CD4-positive, alpha-beta T cell (primary cell): Measurements from ENCODE around the gene OTUD4. TPM values are rescaled to one million over a fixed set of nuclear protein-coding genes. Genes with fewer than 3 reads are reported as not detected.

Experiments used
- ATAC-seq: fragments of 200-7000 bp; cut with Tn5 transposase; one replicate; pipeline ENCODE4 v1.10.0; 2022; ENCODE audit warnings: mild to moderate bottlenecking; ENCODE audit not compliant: poor library complexity
- CTCF ChIA-PET: fragments of 350-600 bp; sonication (Branson Sonifier 250); formaldehyde crosslinking; loops from one replicate; lab custom pipeline; 2021; ENCODE audit warnings: antibody characterized with exemption, inconsistent platforms; lab: Charles Lee
- POLR2A ChIA-PET: fragments of 350-600 bp; sonication (Branson Sonifier 250); formaldehyde crosslinking; loops from one replicate; lab custom pipeline; 2021; ENCODE audit warnings: antibody characterized with exemption, inconsistent platforms; lab: Charles Lee
- DNase-seq, 14 experiments: peaks; one replicate each; pipeline ENCODE4 v3.0.0-alpha.2; 2013 to 2020; ENCODE audit warnings: mixed read lengths in 2 of 14
- H3K27ac ChIP-seq, 2 donors: one replicate each; pipeline versions ENCODE4 v1.5.1 to v1.7.0; 2013; ENCODE audit warnings: low read length in 2 of 2, low read depth in 1 of 2, mild to moderate bottlenecking in 1 of 2
- H3K27me3 ChIP-seq, 2 experiments: 1 replicate in 1 of 2; 2 replicates in 1 of 2; pipeline versions ENCODE4 v1.6.1 to v1.7.0; 2013; ENCODE audit warnings: low read length in 2 of 2, control low read depth in 1 of 2, mild to moderate bottlenecking in 1 of 2, moderate library complexity in 1 of 2; ENCODE audit not compliant: insufficient read depth in 2 of 2, control insufficient read depth in 1 of 2
- H3K36me3 ChIP-seq: one replicate; pipeline ENCODE4 v1.6.1; 2013; ENCODE audit warnings: low read length, control low read depth; ENCODE audit not compliant: insufficient read depth
- H3K4me1 ChIP-seq: one replicate; pipeline ENCODE4 v1.6.1; 2013; ENCODE audit warnings: low read length, control low read depth; ENCODE audit not compliant: insufficient read depth
- H3K4me3 ChIP-seq: one replicate; pipeline ENCODE4 v1.5.1; 2013; ENCODE audit warnings: mild to moderate bottlenecking, low read length, moderate library complexity
- H3K9me3 ChIP-seq, 2 experiments: 1 replicate in 1 of 2; 2 replicates in 1 of 2; pipeline versions ENCODE4 v1.6.1 to v1.7.0; 2013; ENCODE audit warnings: low read length in 2 of 2, mild to moderate bottlenecking in 2 of 2, control low read depth in 1 of 2, moderate library complexity in 1 of 2; ENCODE audit not compliant: control insufficient read depth in 1 of 2, insufficient read depth in 1 of 2
- H3K27ac Mint-ChIP-seq: one replicate; pipeline ENCODE4 v1.8.0; 2020; ENCODE audit warnings: mixed read lengths
- H3K27me3 Mint-ChIP-seq: one replicate; pipeline ENCODE4 v1.8.0; 2021; ENCODE audit warnings: mixed read lengths
- H3K36me3 Mint-ChIP-seq: one replicate; pipeline ENCODE4 v1.8.0; 2021; ENCODE audit warnings: low read depth, mixed read lengths
- H3K4me1 Mint-ChIP-seq: one replicate; pipeline ENCODE4 v1.8.0; 2021; ENCODE audit warnings: low read depth, mixed read lengths
- H3K4me3 Mint-ChIP-seq: one replicate; pipeline ENCODE4 v1.8.0; 2020; ENCODE audit warnings: mild to moderate bottlenecking, mixed read lengths
- H3K9me3 Mint-ChIP-seq: one replicate; pipeline ENCODE4 v1.8.0; 2020; ENCODE audit warnings: mixed read lengths
- intact Hi-C, 2 experiments: fragments of 100-400 bp; cut with DNase I in 1 of 2; cut with micrococcal nuclease in 1 of 2; formaldehyde crosslinking; loops; one replicate each; pipeline versions ENCODE4 v1.15.1 to v1.9.0; 2023 to 2025; cut with DNase I, micrococcal nuclease
- total RNA-seq, 174 experiments: library from RNA in 2 of 174; stranded (reverse) in 2 of 174; gene quantifications; one replicate each; pipeline ENCODE4 v1.2.3 and lab custom pipeline; 2021 to 2026
- TF ChIP-seq, protein P1 (sequence below): fragments of 200-600 bp; IDR thresholded peaks from one replicate; pipeline ENCODE4 v1.8.0; 2022; ENCODE audit warnings: antibody characterized with exemption, mild to moderate bottlenecking

Gene OTUD4
- total RNA-seq, 2 experiments from 2014 or later = 75.1 to 81.1 TPM

DNA sequence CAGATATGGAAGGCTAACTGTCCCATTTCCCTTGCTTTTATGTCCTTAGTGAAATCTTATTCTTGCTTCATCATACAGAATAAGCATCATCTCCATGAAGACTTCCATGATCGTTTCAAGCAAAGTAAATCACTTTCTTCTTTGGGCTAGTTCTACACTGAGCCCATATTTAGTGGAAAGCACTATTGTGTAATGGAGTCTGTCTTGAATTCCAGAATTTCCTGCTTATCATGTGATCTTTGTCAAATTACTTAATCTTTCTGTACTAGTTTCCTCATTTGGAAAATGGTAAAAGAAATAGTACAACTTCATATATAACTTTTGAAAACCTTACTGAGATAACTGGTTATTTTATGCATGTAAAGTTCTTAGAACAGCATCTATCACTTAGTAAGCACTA, 90.0 kb downstream of the OTUD4 start:
- H3K9me3 Mint-ChIP-seq = no peaks in the 10 kb centered on the region
- H3K4me1 Mint-ChIP-seq = peaks cover 59% of the 10 kb centered on the region
- H3K9me3 ChIP-seq = no peaks in the 10 kb centered on the region
- ATAC-seq = no peak
- H3K27me3 Mint-ChIP-seq = no peaks in the 10 kb centered on the region
- TF ChIP-seq, protein P1, sequence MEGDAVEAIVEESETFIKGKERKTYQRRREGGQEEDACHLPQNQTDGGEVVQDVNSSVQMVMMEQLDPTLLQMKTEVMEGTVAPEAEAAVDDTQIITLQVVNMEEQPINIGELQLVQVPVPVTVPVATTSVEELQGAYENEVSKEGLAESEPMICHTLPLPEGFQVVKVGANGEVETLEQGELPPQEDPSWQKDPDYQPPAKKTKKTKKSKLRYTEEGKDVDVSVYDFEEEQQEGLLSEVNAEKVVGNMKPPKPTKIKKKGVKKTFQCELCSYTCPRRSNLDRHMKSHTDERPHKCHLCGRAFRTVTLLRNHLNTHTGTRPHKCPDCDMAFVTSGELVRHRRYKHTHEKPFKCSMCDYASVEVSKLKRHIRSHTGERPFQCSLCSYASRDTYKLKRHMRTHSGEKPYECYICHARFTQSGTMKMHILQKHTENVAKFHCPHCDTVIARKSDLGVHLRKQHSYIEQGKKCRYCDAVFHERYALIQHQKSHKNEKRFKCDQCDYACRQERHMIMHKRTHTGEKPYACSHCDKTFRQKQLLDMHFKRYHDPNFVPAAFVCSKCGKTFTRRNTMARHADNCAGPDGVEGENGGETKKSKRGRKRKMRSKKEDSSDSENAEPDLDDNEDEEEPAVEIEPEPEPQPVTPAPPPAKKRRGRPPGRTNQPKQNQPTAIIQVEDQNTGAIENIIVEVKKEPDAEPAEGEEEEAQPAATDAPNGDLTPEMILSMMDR = no peak
- POLR2A ChIA-PET = no interaction called here
- H3K36me3 ChIP-seq = peaks cover 46% of the 10 kb centered on the region
- no peak overlapping the region for H3K4me3 ChIP-seq
- intact Hi-C loops = loop anchor here (10.0 kb wide), 3 partner anchors 524 to 1906 kb away; partner anchors contain the start of genes LSM6 (in 1 of the 2), MMAA (in 1 of the 2) and USP38 (in 1 of the 2)
- H3K4me3 Mint-ChIP-seq = no peak overlapping the region
- CTCF ChIA-PET = no interaction called here
- DNase-seq = no peak
- no peak overlapping the region for H3K27ac Mint-ChIP-seq
- H3K36me3 Mint-ChIP-seq = peaks cover 93% of the 10 kb centered on the region
- H3K4me1 ChIP-seq = no peaks in the 10 kb centered on the region
- no peak overlapping the region for H3K27ac ChIP-seq
- H3K27me3 ChIP-seq = no peaks in the 10 kb centered on the region

DNA sequence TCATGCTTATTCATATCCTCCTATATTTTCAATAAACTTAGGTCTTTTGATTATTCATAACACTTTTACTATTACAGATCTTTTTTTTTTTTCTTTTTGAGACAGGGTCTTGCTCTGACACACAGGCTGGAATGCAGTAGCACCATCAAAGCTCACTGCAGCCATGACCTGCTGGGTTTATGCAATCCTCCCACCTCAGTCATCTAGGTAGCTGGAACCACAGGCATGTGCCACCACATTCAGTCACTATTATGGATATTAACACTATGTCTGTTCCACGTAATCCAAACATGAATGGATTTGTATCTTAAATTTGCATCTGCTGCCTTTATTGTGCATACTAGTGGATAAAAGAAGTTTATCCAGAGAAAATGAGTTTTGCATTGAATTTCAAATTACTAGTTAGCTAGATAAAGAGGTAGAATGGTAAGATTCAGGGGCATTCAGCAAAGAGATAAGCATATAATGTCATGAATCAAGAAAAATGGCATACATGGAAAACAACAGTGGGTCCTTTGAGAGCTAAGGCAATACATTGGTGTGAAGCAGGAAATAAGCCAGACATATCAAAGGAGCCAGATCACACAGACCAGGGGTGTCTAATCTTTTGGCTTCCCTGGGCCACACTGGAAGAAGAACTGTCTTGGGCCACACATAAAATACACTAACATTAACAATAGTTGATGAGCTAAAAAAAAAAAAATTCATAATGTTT, 96.3 kb downstream of the OTUD4 start:
- H3K27me3 Mint-ChIP-seq = no peaks in the 10 kb centered on the region
- peaks cover 69% of the 10 kb centered on the region for H3K36me3 Mint-ChIP-seq
- ChIA-PET POLR2A (interaction anchor here (2.0 kb wide), 1 partner anchor 14 kb away, joined by 9 read pairs; the partner anchor contains the start of genes ABCE1 and ANAPC10), CTCF (interaction anchor here (1.1 kb wide), 1 partner anchor 70 kb away, joined by 6 read pairs; no protein-coding TSS in a partner anchor)
- no peaks in the 10 kb centered on the region for H3K4me1 ChIP-seq
- DNase-seq (no peak), ATAC-seq (peak; percentile 34)
- intact Hi-C loops = no loop called here
- no peaks in the 10 kb centered on the region for H3K9me3 Mint-ChIP-seq
- H3K36me3 ChIP-seq = peaks cover 4% of the 10 kb centered on the region
- no peaks in the 10 kb centered on the region for H3K9me3 ChIP-seq
- no peak overlapping the region for H3K27ac Mint-ChIP-seq
- TF ChIP-seq, protein P1 = no peak
- no peak overlapping the region for H3K27ac ChIP-seq
- H3K27me3 ChIP-seq = no peaks in the 10 kb centered on the region
- peaks cover 35% of the 10 kb centered on the region for H3K4me1 Mint-ChIP-seq
- no peak overlapping the region for H3K4me3 ChIP-seq
- H3K4me3 Mint-ChIP-seq = no peak overlapping the region

Other genes with a start within 250 kb of the OTUD4 start
- 10 to 100 TPM; 25.8 to 27.5 TPM for gene ANAPC10, start 82.4 kb downstream of the OTUD4 start, total RNA-seq
- gene ABCE1, start 82.3 kb downstream of the OTUD4 start, total RNA-seq = 10 to 100 TPM; 50.1 to 50.6 TPM